Measurements from ENCODE around the gene ZMAT1. TPM values are rescaled to one million over a fixed set of nuclear protein-coding genes. Genes with fewer than 3 reads are reported as not detected.

ZMAT1 gene
- polyA plus RNA-seq, 1 donor from 2014 or later, result 39.1 TPM

DNA sequence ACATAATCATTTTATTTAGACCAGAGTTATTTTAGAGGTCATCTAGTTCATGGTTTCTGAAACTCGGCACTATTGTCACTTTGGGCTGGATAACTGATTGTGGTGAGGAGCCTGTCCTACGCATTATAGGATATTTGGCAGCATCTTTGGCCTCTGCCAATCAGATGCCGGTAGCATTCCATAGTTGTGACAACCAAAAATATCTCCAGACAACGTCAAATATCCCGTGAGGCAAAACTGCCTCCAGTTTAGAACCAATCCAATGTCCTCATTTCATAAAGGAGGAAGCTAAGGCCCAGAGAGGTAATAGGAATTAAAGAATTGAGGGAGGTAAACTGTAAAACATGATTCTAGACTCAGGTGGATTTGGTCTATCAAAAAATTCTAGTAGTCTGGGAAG, 6.1 kb downstream of the ZMAT1 start:
- H3K4me2 ChIP-seq (ENCODE audit: low read length), result no peak overlapping the region
- no peaks in the 10 kb centered on the region for H4K20me1 ChIP-seq (ENCODE audit: insufficient read depth)
- no peaks in the 10 kb centered on the region for H3K36me3 ChIP-seq (ENCODE audit: insufficient read depth, low read length)
- no peak overlapping the region for H3K9ac ChIP-seq (ENCODE audit: low read length)
- H2AFZ ChIP-seq (ENCODE audit: low read depth, low read length), result no peak overlapping the region
- no peaks in the 10 kb centered on the region for H3K9me3 ChIP-seq (ENCODE audit: low read length)
- no peaks in the 10 kb centered on the region for H3K79me2 ChIP-seq (replicated peaks; ENCODE audit: insufficient read depth, low read length)
- TF ChIP-seq RAD21 (conservative IDR thresholded peaks at IDR 0.05) (no peak), TAF1 (IDR thresholded peaks at IDR 0.05; ENCODE audit: low read depth) (no peak), EP300 (conservative IDR thresholded peaks at IDR 0.05; ENCODE audit: poor library complexity, severe bottlenecking) (no peak), SMC3 (conservative IDR thresholded peaks at IDR 0.05; ENCODE audit: poor library complexity) (no peak), EZH2 (IDR thresholded peaks at IDR 0.05; ENCODE audit: borderline replicate concordance, insufficient read depth, low read length, poor library complexity, severe bottlenecking) (no peak), MXI1 (conservative IDR thresholded peaks at IDR 0.05; ENCODE audit: poor library complexity, severe bottlenecking) (no peak)
- TF ChIP-seq, protein P1, sequence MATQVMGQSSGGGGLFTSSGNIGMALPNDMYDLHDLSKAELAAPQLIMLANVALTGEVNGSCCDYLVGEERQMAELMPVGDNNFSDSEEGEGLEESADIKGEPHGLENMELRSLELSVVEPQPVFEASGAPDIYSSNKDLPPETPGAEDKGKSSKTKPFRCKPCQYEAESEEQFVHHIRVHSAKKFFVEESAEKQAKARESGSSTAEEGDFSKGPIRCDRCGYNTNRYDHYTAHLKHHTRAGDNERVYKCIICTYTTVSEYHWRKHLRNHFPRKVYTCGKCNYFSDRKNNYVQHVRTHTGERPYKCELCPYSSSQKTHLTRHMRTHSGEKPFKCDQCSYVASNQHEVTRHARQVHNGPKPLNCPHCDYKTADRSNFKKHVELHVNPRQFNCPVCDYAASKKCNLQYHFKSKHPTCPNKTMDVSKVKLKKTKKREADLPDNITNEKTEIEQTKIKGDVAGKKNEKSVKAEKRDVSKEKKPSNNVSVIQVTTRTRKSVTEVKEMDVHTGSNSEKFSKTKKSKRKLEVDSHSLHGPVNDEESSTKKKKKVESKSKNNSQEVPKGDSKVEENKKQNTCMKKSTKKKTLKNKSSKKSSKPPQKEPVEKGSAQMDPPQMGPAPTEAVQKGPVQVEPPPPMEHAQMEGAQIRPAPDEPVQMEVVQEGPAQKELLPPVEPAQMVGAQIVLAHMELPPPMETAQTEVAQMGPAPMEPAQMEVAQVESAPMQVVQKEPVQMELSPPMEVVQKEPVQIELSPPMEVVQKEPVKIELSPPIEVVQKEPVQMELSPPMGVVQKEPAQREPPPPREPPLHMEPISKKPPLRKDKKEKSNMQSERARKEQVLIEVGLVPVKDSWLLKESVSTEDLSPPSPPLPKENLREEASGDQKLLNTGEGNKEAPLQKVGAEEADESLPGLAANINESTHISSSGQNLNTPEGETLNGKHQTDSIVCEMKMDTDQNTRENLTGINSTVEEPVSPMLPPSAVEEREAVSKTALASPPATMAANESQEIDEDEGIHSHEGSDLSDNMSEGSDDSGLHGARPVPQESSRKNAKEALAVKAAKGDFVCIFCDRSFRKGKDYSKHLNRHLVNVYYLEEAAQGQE (IDR thresholded peaks at IDR 0.05; ENCODE audit: borderline replicate concordance), result no peak
- TF ChIP-seq, protein P2, sequence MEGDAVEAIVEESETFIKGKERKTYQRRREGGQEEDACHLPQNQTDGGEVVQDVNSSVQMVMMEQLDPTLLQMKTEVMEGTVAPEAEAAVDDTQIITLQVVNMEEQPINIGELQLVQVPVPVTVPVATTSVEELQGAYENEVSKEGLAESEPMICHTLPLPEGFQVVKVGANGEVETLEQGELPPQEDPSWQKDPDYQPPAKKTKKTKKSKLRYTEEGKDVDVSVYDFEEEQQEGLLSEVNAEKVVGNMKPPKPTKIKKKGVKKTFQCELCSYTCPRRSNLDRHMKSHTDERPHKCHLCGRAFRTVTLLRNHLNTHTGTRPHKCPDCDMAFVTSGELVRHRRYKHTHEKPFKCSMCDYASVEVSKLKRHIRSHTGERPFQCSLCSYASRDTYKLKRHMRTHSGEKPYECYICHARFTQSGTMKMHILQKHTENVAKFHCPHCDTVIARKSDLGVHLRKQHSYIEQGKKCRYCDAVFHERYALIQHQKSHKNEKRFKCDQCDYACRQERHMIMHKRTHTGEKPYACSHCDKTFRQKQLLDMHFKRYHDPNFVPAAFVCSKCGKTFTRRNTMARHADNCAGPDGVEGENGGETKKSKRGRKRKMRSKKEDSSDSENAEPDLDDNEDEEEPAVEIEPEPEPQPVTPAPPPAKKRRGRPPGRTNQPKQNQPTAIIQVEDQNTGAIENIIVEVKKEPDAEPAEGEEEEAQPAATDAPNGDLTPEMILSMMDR (IDR thresholded peaks at IDR 0.05; ENCODE audit: poor library complexity, severe bottlenecking), result no peak
- H3K4me3 ChIP-seq (ENCODE audit: low read length), result no peak overlapping the region
- H3K9me2 ChIP-seq (ENCODE audit: insufficient read depth, low read length), result no peaks in the 10 kb centered on the region
- no peaks in the 10 kb centered on the region for H3K27me3 ChIP-seq (ENCODE audit: insufficient read depth, low read depth, low read length)
- no peaks in the 10 kb centered on the region for H3F3A ChIP-seq (ENCODE audit: insufficient read depth, low read length, poor library complexity, severe bottlenecking)
- H3K27ac ChIP-seq (ENCODE audit: low read length), result no peak overlapping the region

DNA sequence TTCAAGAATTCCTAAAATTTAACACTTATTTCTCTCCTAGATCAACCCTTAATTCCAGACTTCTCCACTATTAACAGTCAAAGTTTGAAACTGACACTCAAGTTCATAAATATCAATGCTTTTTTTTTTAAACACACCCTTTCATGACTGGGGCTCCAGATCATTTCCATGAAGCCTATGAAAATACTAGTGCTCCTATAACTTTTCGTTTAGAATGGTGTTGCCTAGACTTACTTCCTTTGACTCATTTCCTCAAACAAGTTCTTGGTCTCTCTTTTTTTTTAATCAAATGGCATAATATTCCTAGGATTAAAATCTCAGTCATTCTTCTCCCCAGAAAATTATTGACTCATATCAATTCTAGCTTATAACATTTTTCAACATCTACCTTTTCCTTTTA, 13.1 kb downstream of the ZMAT1 start:
- H3K79me2 ChIP-seq (replicated peaks; ENCODE audit: insufficient read depth, low read length), result no peaks in the 10 kb centered on the region
- no peak overlapping the region for H3K27ac ChIP-seq (ENCODE audit: low read length)
- H4K20me1 ChIP-seq (ENCODE audit: insufficient read depth), result no peaks in the 10 kb centered on the region
- no peaks in the 10 kb centered on the region for H3K9me3 ChIP-seq (ENCODE audit: low read length)
- H3K4me2 ChIP-seq (ENCODE audit: low read length), result no peak overlapping the region
- H3K36me3 ChIP-seq (ENCODE audit: insufficient read depth, low read length), result no peaks in the 10 kb centered on the region
- no peak overlapping the region for H3K9ac ChIP-seq (ENCODE audit: low read length)
- no peaks in the 10 kb centered on the region for H3K9me2 ChIP-seq (ENCODE audit: insufficient read depth, low read length)
- TF ChIP-seq, protein P2 (IDR thresholded peaks at IDR 0.05; ENCODE audit: poor library complexity, severe bottlenecking), result no peak
- TF ChIP-seq SMC3 (conservative IDR thresholded peaks at IDR 0.05; ENCODE audit: poor library complexity) (no peak), EP300 (conservative IDR thresholded peaks at IDR 0.05; ENCODE audit: poor library complexity, severe bottlenecking) (no peak), EZH2 (IDR thresholded peaks at IDR 0.05; ENCODE audit: borderline replicate concordance, insufficient read depth, low read length, poor library complexity, severe bottlenecking) (no peak), MXI1 (conservative IDR thresholded peaks at IDR 0.05; ENCODE audit: poor library complexity, severe bottlenecking) (no peak), POLR2AphosphoS5 (IDR thresholded peaks at IDR 0.05) (no peak), RAD21 (conservative IDR thresholded peaks at IDR 0.05) (no peak), TAF1 (IDR thresholded peaks at IDR 0.05; ENCODE audit: low read depth) (no peak)
- TF ChIP-seq, protein P1 (IDR thresholded peaks at IDR 0.05; ENCODE audit: borderline replicate concordance), result no peak
- no peak overlapping the region for H3K4me3 ChIP-seq (ENCODE audit: low read length)
- H2AFZ ChIP-seq (ENCODE audit: low read depth, low read length), result no peak overlapping the region
- no peaks in the 10 kb centered on the region for H3K27me3 ChIP-seq (ENCODE audit: insufficient read depth, low read depth, low read length)
- H3F3A ChIP-seq (ENCODE audit: insufficient read depth, low read length, poor library complexity, severe bottlenecking), result no peaks in the 10 kb centered on the region
